ENCODE results near the gene ACTC1. TPM values are rescaled to one million over a fixed set of nuclear protein-coding genes. Genes with fewer than 3 reads are reported as not detected.

ACTC1 gene
- total RNA-seq, 1 donor from 2014 or later = 4.0 TPM

GRCh38 chr15:34769711-34770110, 25.6 kb downstream of the ACTC1 start:
- Mint-ChIP-seq H3K27ac (ENCODE audit: unreplicated experiment) (no peak overlapping the region), H3K27me3 (ENCODE audit: unreplicated experiment) (peaks cover 65% of the 10 kb centered on the region), H3K36me3 (ENCODE audit: unreplicated experiment) (no peaks in the 10 kb centered on the region), H3K9me3 (ENCODE audit: unreplicated experiment) (no peaks in the 10 kb centered on the region), H3K4me3 (ENCODE audit: unreplicated experiment) (no peak overlapping the region), H3K4me1 (ENCODE audit: unreplicated experiment) (no peaks in the 10 kb centered on the region)
- no peak for DNase-seq (ENCODE audit: extremely low spot score, unreplicated experiment)
- no peak for TF ChIP-seq CTCF (IDR thresholded peaks at IDR 0.05)

- no peak for DNase-seq (ENCODE audit: extremely low spot score, unreplicated experiment)
- H3K27ac Mint-ChIP-seq (ENCODE audit: unreplicated experiment) = no peak overlapping the region
- no peaks in the 10 kb centered on the region for H3K36me3 Mint-ChIP-seq (ENCODE audit: unreplicated experiment)
- peaks cover 65% of the 10 kb centered on the region for H3K27me3 Mint-ChIP-seq (ENCODE audit: unreplicated experiment)
- TF ChIP-seq CTCF (IDR thresholded peaks at IDR 0.05) = no peak
- H3K4me3 Mint-ChIP-seq (ENCODE audit: unreplicated experiment) = no peak overlapping the region
- no peaks in the 10 kb centered on the region for H3K9me3 Mint-ChIP-seq (ENCODE audit: unreplicated experiment)
- H3K4me1 Mint-ChIP-seq (ENCODE audit: unreplicated experiment) = no peaks in the 10 kb centered on the region
Observed at GRCh38 chr15:34768530-34768929, 26.8 kb downstream of the ACTC1 start.

GRCh38 chr15:34765741-34766140, 29.6 kb downstream of the ACTC1 start:
- Mint-ChIP-seq H3K4me3 (ENCODE audit: unreplicated experiment) (no peak overlapping the region), H3K27me3 (ENCODE audit: unreplicated experiment) (peaks cover 62% of the 10 kb centered on the region), H3K27ac (ENCODE audit: unreplicated experiment) (no peak overlapping the region), H3K4me1 (ENCODE audit: unreplicated experiment) (no peaks in the 10 kb centered on the region), H3K36me3 (ENCODE audit: unreplicated experiment) (no peaks in the 10 kb centered on the region), H3K9me3 (ENCODE audit: unreplicated experiment) (no peaks in the 10 kb centered on the region)
- no peak for DNase-seq (ENCODE audit: extremely low spot score, unreplicated experiment)
- TF ChIP-seq CTCF (IDR thresholded peaks at IDR 0.05) = no peak

- Mint-ChIP-seq H3K4me1 (ENCODE audit: unreplicated experiment) (no peaks in the 10 kb centered on the region), H3K36me3 (ENCODE audit: unreplicated experiment) (no peaks in the 10 kb centered on the region), H3K9me3 (ENCODE audit: unreplicated experiment) (no peaks in the 10 kb centered on the region), H3K27ac (ENCODE audit: unreplicated experiment) (no peak overlapping the region), H3K4me3 (ENCODE audit: unreplicated experiment) (no peak overlapping the region), H3K27me3 (ENCODE audit: unreplicated experiment) (peaks cover 72% of the 10 kb centered on the region)
- TF ChIP-seq CTCF (IDR thresholded peaks at IDR 0.05) = no peak
- no peak for DNase-seq (ENCODE audit: extremely low spot score, unreplicated experiment)
Observed at GRCh38 chr15:34760909-34761308, 34.4 kb downstream of the ACTC1 start.

- Mint-ChIP-seq H3K27ac (ENCODE audit: unreplicated experiment) (no peak overlapping the region), H3K36me3 (ENCODE audit: unreplicated experiment) (no peaks in the 10 kb centered on the region), H3K4me1 (ENCODE audit: unreplicated experiment) (peaks cover 3% of the 10 kb centered on the region), H3K4me3 (ENCODE audit: unreplicated experiment) (no peak overlapping the region), H3K27me3 (ENCODE audit: unreplicated experiment) (peaks cover 81% of the 10 kb centered on the region), H3K9me3 (ENCODE audit: unreplicated experiment) (no peaks in the 10 kb centered on the region)
- no peak for TF ChIP-seq CTCF (IDR thresholded peaks at IDR 0.05)
- DNase-seq (ENCODE audit: extremely low spot score, unreplicated experiment) = no peak
Observed at GRCh38 chr15:34759992-34760391, 35.4 kb downstream of the ACTC1 start.
